Measurements from ENCODE around the gene B3GNT3. TPM values are rescaled to one million over a fixed set of nuclear protein-coding genes. Genes with fewer than 3 reads are reported as not detected.

B3GNT3 gene
- total and polyA plus RNA-seq, 2 of the 13 experiments (the other 11 are each of a cell fraction or from before 2014, with no cell fraction given): 0.86 to 4.0 TPM

DNA sequence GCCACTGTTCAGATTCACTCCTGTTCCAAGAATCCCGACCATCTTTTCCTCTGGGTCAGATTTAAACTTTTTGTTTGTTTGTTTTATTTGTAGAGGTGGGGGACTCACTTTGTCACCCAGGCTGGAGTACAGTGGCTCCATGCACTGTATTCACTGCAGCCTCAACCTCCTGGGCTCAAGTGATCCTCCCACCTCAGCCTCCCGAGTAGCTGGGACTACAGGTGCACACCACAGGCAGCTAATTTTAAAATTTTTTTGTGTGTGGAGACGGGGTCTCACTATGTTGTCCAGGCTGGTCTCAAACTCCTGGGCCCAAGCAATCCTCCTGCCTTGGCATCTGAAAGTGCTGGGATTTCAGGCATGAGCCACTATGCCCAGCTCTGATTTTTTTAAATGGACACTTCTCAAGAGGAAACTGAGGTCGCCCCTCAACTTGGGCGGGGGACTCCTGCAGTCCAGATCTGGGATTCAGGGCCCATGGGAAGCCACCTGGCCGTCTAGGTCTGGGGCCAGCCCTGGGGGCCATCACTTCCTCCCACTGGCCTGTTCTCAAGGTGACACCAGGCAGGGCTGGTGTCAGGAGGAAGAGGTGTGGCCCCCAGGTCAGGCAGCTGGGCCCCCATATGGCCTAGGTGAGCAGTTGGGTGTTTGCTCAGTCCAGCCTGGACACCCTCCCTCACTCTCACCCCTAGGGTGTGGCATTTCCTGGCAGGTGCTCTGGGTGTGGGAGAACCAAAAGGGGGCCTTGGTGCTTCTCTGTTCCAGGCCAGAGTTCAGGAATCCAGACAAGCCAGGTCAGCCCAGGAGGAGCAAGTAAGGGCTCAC is 1.3 kb downstream of the B3GNT3 start (continued):
- TF ChIP-seq, protein P1, sequence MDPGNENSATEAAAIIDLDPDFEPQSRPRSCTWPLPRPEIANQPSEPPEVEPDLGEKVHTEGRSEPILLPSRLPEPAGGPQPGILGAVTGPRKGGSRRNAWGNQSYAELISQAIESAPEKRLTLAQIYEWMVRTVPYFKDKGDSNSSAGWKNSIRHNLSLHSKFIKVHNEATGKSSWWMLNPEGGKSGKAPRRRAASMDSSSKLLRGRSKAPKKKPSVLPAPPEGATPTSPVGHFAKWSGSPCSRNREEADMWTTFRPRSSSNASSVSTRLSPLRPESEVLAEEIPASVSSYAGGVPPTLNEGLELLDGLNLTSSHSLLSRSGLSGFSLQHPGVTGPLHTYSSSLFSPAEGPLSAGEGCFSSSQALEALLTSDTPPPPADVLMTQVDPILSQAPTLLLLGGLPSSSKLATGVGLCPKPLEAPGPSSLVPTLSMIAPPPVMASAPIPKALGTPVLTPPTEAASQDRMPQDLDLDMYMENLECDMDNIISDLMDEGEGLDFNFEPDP (CRISPR knock-in tag; conservative IDR thresholded peaks at IDR 0.05): no peak
- TF ChIP-seq SRSF1 (optimal IDR thresholded peaks at IDR 0.05; ENCODE audit: low read depth, low read length) (no peak), MIER3 (CRISPR knock-in tag; IDR thresholded peaks at IDR 0.05; ENCODE audit: borderline replicate concordance) (no peak), ZMAT3 (CRISPR knock-in tag; conservative IDR thresholded peaks at IDR 0.05) (0 out of 2 replicates have a peak, but pooled peaks have one; percentile 44), SETDB1 (CRISPR knock-in tag; IDR thresholded peaks at IDR 0.05; ENCODE audit: borderline replicate concordance) (no peak), POLR2G (IDR thresholded peaks at IDR 0.05; ENCODE audit: low read depth, low read length) (no peak), ZNF589 (CRISPR knock-in tag; conservative IDR thresholded peaks at IDR 0.05) (no peak), RBM22 (optimal IDR thresholded peaks at IDR 0.05; ENCODE audit: low read length) (no peak), KMT2A (CRISPR knock-in tag; IDR thresholded peaks at IDR 0.05) (no peak), ZNF143 (CRISPR knock-in tag; IDR thresholded peaks at IDR 0.05) (no peak), MYC (CRISPR knock-in tag; IDR thresholded peaks at IDR 0.05; ENCODE audit: borderline replicate concordance) (peak; percentile 53; the same call in 1 of the 2 replicates), ZNF780A (CRISPR knock-in tag; IDR thresholded peaks at IDR 0.05) (no peak)
- TF ChIP-seq, protein P2, sequence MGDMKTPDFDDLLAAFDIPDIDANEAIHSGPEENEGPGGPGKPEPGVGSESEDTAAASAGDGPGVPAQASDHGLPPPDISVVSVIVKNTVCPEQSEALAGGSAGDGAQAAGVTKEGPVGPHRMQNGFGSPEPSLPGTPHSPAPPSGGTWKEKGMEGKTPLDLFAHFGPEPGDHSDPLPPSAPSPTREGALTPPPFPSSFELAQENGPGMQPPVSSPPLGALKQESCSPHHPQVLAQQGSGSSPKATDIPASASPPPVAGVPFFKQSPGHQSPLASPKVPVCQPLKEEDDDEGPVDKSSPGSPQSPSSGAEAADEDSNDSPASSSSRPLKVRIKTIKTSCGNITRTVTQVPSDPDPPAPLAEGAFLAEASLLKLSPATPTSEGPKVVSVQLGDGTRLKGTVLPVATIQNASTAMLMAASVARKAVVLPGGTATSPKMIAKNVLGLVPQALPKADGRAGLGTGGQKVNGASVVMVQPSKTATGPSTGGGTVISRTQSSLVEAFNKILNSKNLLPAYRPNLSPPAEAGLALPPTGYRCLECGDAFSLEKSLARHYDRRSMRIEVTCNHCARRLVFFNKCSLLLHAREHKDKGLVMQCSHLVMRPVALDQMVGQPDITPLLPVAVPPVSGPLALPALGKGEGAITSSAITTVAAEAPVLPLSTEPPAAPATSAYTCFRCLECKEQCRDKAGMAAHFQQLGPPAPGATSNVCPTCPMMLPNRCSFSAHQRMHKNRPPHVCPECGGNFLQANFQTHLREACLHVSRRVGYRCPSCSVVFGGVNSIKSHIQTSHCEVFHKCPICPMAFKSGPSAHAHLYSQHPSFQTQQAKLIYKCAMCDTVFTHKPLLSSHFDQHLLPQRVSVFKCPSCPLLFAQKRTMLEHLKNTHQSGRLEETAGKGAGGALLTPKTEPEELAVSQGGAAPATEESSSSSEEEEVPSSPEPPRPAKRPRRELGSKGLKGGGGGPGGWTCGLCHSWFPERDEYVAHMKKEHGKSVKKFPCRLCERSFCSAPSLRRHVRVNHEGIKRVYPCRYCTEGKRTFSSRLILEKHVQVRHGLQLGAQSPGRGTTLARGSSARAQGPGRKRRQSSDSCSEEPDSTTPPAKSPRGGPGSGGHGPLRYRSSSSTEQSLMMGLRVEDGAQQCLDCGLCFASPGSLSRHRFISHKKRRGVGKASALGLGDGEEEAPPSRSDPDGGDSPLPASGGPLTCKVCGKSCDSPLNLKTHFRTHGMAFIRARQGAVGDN (CRISPR knock-in tag; IDR thresholded peaks at IDR 0.05): peak; percentile 64
- TF ChIP-seq, protein P3, sequence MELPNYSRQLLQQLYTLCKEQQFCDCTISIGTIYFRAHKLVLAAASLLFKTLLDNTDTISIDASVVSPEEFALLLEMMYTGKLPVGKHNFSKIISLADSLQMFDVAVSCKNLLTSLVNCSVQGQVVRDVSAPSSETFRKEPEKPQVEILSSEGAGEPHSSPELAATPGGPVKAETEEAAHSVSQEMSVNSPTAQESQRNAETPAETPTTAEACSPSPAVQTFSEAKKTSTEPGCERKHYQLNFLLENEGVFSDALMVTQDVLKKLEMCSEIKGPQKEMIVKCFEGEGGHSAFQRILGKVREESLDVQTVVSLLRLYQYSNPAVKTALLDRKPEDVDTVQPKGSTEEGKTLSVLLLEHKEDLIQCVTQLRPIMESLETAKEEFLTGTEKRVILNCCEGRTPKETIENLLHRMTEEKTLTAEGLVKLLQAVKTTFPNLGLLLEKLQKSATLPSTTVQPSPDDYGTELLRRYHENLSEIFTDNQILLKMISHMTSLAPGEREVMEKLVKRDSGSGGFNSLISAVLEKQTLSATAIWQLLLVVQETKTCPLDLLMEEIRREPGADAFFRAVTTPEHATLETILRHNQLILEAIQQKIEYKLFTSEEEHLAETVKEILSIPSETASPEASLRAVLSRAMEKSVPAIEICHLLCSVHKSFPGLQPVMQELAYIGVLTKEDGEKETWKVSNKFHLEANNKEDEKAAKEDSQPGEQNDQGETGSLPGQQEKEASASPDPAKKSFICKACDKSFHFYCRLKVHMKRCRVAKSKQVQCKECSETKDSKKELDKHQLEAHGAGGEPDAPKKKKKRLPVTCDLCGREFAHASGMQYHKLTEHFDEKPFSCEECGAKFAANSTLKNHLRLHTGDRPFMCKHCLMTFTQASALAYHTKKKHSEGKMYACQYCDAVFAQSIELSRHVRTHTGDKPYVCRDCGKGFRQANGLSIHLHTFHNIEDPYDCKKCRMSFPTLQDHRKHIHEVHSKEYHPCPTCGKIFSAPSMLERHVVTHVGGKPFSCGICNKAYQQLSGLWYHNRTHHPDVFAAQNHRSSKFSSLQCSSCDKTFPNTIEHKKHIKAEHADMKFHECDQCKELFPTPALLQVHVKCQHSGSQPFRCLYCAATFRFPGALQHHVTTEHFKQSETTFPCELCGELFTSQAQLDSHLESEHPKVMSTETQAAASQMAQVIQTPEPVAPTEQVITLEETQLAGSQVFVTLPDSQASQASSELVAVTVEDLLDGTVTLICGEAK (IDR thresholded peaks at IDR 0.05): no peak
- TF ChIP-seq, protein P3 (CRISPR knock-in tag; IDR thresholded peaks at IDR 0.05): no peak

All from HepG2 (cell line).